ENCODE measurements around the gene PCYT1A.
"Not testable (repeated sequence)": the region's sequence is repeated elsewhere in the genome, so short reads cannot be mapped to it uniquely, and the experiment has no call there.

PCYT1A gene

GRCh38 chr3:196189566-196190347, 97.8 kb downstream of the PCYT1A start:
- DNase-seq, result peak; percentile 20

GRCh38 chr3:196186651-196187573, 100.6 kb downstream of the PCYT1A start:
- peak; percentile 97 for DNase-seq

GRCh38 chr3:196184881-196185280, 102.6 kb downstream of the PCYT1A start:
- DNase-seq, result no peak

GRCh38 chr3:196184169-196184432, 103.4 kb downstream of the PCYT1A start:
- not testable (repeated sequence) for DNase-seq

GRCh38 chr3:196181127-196181546, 106.4 kb downstream of the PCYT1A start:
- no peak for DNase-seq

- DNase-seq, result no peak
Observed at GRCh38 chr3:196180346-196180745, 107.2 kb downstream of the PCYT1A start.

All from DMS79 treated with DMSO at 0.1 percent for 48 hours (cell line).